ENCODE data around the gene OTOGL.
"Not testable (repeated sequence)": the region's sequence is repeated elsewhere in the genome, so short reads cannot be mapped to it uniquely, and the experiment has no call there.

The OTOGL gene

GRCh38 chr12:80222261-80222660 lies 122.9 kb downstream of the OTOGL start:
- Histone ChIP-seq H3K4me1 (ENCODE audit: control insufficient read depth, insufficient read depth, low read length) (peaks cover 2% of the 10 kb centered on the region), H3K4me3 (ENCODE audit: low read depth, low read length) (no peak overlapping the region), H3K27me3 (ENCODE audit: control insufficient read depth, insufficient read depth, low read length) (no peaks in the 10 kb centered on the region), H3K36me3 (ENCODE audit: control insufficient read depth, insufficient read depth, low read length) (no peaks in the 10 kb centered on the region), H3K27ac (ENCODE audit: low read depth, low read length) (no peak overlapping the region), H3K9ac (ENCODE audit: low read length) (no peak overlapping the region), H3K9me3 (ENCODE audit: control insufficient read depth, insufficient read depth, low read depth, low read length) (no peaks in the 10 kb centered on the region)

- Histone ChIP-seq H3K4me3 (ENCODE audit: low read depth, low read length) (no peak overlapping the region), H3K27ac (ENCODE audit: low read depth, low read length) (no peak overlapping the region), H3K4me1 (ENCODE audit: control insufficient read depth, insufficient read depth, low read length) (peaks cover 13% of the 10 kb centered on the region), H3K9me3 (ENCODE audit: control insufficient read depth, insufficient read depth, low read depth, low read length) (no peaks in the 10 kb centered on the region), H3K36me3 (ENCODE audit: control insufficient read depth, insufficient read depth, low read length) (no peaks in the 10 kb centered on the region), H3K27me3 (ENCODE audit: control insufficient read depth, insufficient read depth, low read length) (no peaks in the 10 kb centered on the region), H3K9ac (ENCODE audit: low read length) (no peak overlapping the region)
These were observed 127.2 kb downstream of the OTOGL start for GRCh38 chr12:80226576-80226975.

GRCh38 chr12:80227904-80228303 lies 128.6 kb downstream of the OTOGL start:
- H3K9me3 ChIP-seq (ENCODE audit: control insufficient read depth, insufficient read depth, low read depth, low read length); H3K4me3 ChIP-seq (ENCODE audit: low read depth, low read length); H3K27me3 ChIP-seq (ENCODE audit: control insufficient read depth, insufficient read depth, low read length); H3K9ac ChIP-seq (ENCODE audit: low read length); H3K36me3 ChIP-seq (ENCODE audit: control insufficient read depth, insufficient read depth, low read length); H3K27ac ChIP-seq (ENCODE audit: low read depth, low read length): not testable (repeated sequence)
- peaks cover 13% of the 10 kb centered on the region for H3K4me1 ChIP-seq (ENCODE audit: control insufficient read depth, insufficient read depth, low read length)

GRCh38 chr12:80230068-80230467 lies 130.7 kb downstream of the OTOGL start:
- H3K9me3 ChIP-seq (ENCODE audit: control insufficient read depth, insufficient read depth, low read depth, low read length), result no peaks in the 10 kb centered on the region
- no peak overlapping the region for H3K9ac ChIP-seq (ENCODE audit: low read length)
- no peaks in the 10 kb centered on the region for H3K36me3 ChIP-seq (ENCODE audit: control insufficient read depth, insufficient read depth, low read length)
- H3K27me3 ChIP-seq (ENCODE audit: control insufficient read depth, insufficient read depth, low read length), result no peaks in the 10 kb centered on the region
- peaks cover 13% of the 10 kb centered on the region for H3K4me1 ChIP-seq (ENCODE audit: control insufficient read depth, insufficient read depth, low read length)
- H3K27ac ChIP-seq (ENCODE audit: low read depth, low read length), result no peak overlapping the region
- no peak overlapping the region for H3K4me3 ChIP-seq (ENCODE audit: low read depth, low read length)

- H3K27me3 ChIP-seq (ENCODE audit: control insufficient read depth, insufficient read depth, low read length), result no peaks in the 10 kb centered on the region
- H3K4me3 ChIP-seq (ENCODE audit: low read depth, low read length), result no peak overlapping the region
- no peaks in the 10 kb centered on the region for H3K36me3 ChIP-seq (ENCODE audit: control insufficient read depth, insufficient read depth, low read length)
- H3K9ac ChIP-seq (ENCODE audit: low read length), result no peak overlapping the region
- no peaks in the 10 kb centered on the region for H3K9me3 ChIP-seq (ENCODE audit: control insufficient read depth, insufficient read depth, low read depth, low read length)
- H3K4me1 ChIP-seq (ENCODE audit: control insufficient read depth, insufficient read depth, low read length), result peaks cover 13% of the 10 kb centered on the region
- H3K27ac ChIP-seq (ENCODE audit: low read depth, low read length), result no peak overlapping the region
These were observed 133.5 kb downstream of the OTOGL start for GRCh38 chr12:80232837-80233236.

- peaks cover 13% of the 10 kb centered on the region for H3K4me1 ChIP-seq (ENCODE audit: control insufficient read depth, insufficient read depth, low read length)
- no peaks in the 10 kb centered on the region for H3K27me3 ChIP-seq (ENCODE audit: control insufficient read depth, insufficient read depth, low read length)
- no peaks in the 10 kb centered on the region for H3K36me3 ChIP-seq (ENCODE audit: control insufficient read depth, insufficient read depth, low read length)
- H3K4me3 ChIP-seq (ENCODE audit: low read depth, low read length), result no peak overlapping the region
- H3K9me3 ChIP-seq (ENCODE audit: control insufficient read depth, insufficient read depth, low read depth, low read length), result no peaks in the 10 kb centered on the region
- H3K9ac ChIP-seq (ENCODE audit: low read length), result no peak overlapping the region
- H3K27ac ChIP-seq (ENCODE audit: low read depth, low read length), result no peak overlapping the region
These were observed 134.6 kb downstream of the OTOGL start for GRCh38 chr12:80233926-80234325.

- Histone ChIP-seq H3K36me3 (ENCODE audit: control insufficient read depth, insufficient read depth, low read length) (no peaks in the 10 kb centered on the region), H3K4me3 (ENCODE audit: low read depth, low read length) (no peak overlapping the region), H3K27ac (ENCODE audit: low read depth, low read length) (no peak overlapping the region), H3K9ac (ENCODE audit: low read length) (no peak overlapping the region), H3K4me1 (ENCODE audit: control insufficient read depth, insufficient read depth, low read length) (peaks cover 13% of the 10 kb centered on the region), H3K9me3 (ENCODE audit: control insufficient read depth, insufficient read depth, low read depth, low read length) (0 out of 2 replicates have a peak, but pooled peaks cover under 1% of the 10 kb centered on the region), H3K27me3 (ENCODE audit: control insufficient read depth, insufficient read depth, low read length) (no peaks in the 10 kb centered on the region)
These were observed 135.3 kb downstream of the OTOGL start for GRCh38 chr12:80234667-80235066.

GRCh38 chr12:80235944-80236343 lies 136.6 kb downstream of the OTOGL start:
- Histone ChIP-seq H3K4me1 (ENCODE audit: control insufficient read depth, insufficient read depth, low read length) (0 out of 2 replicates have a peak, but pooled peaks cover under 1% of the 10 kb centered on the region), H3K36me3 (ENCODE audit: control insufficient read depth, insufficient read depth, low read length) (no peaks in the 10 kb centered on the region), H3K9ac (ENCODE audit: low read length) (no peak overlapping the region), H3K27me3 (ENCODE audit: control insufficient read depth, insufficient read depth, low read length) (no peaks in the 10 kb centered on the region), H3K4me3 (ENCODE audit: low read depth, low read length) (no peak overlapping the region), H3K9me3 (ENCODE audit: control insufficient read depth, insufficient read depth, low read depth, low read length) (peaks cover 6% of the 10 kb centered on the region; the same call in 1 of the 2 replicates), H3K27ac (ENCODE audit: low read depth, low read length) (no peak overlapping the region)

- H3K4me1 ChIP-seq (ENCODE audit: control insufficient read depth, insufficient read depth, low read length), result peaks cover 8% of the 10 kb centered on the region; the same call in 1 of the 2 replicates
- H3K36me3 ChIP-seq (ENCODE audit: control insufficient read depth, insufficient read depth, low read length), result no peaks in the 10 kb centered on the region
- H3K9ac ChIP-seq (ENCODE audit: low read length), result no peak overlapping the region
- peaks cover 6% of the 10 kb centered on the region; the same call in 1 of the 2 replicates for H3K9me3 ChIP-seq (ENCODE audit: control insufficient read depth, insufficient read depth, low read depth, low read length)
- no peak overlapping the region for H3K27ac ChIP-seq (ENCODE audit: low read depth, low read length)
- H3K4me3 ChIP-seq (ENCODE audit: low read depth, low read length), result no peak overlapping the region
- no peaks in the 10 kb centered on the region for H3K27me3 ChIP-seq (ENCODE audit: control insufficient read depth, insufficient read depth, low read length)
These were observed 140.5 kb downstream of the OTOGL start for GRCh38 chr12:80239867-80240266.

- Histone ChIP-seq H3K9me3 (ENCODE audit: control insufficient read depth, insufficient read depth, low read depth, low read length) (peaks cover 6% of the 10 kb centered on the region; the same call in 1 of the 2 replicates), H3K4me1 (ENCODE audit: control insufficient read depth, insufficient read depth, low read length) (peaks cover 8% of the 10 kb centered on the region; the same call in 1 of the 2 replicates), H3K27me3 (ENCODE audit: control insufficient read depth, insufficient read depth, low read length) (no peaks in the 10 kb centered on the region), H3K4me3 (ENCODE audit: low read depth, low read length) (no peak overlapping the region), H3K27ac (ENCODE audit: low read depth, low read length) (no peak overlapping the region), H3K36me3 (ENCODE audit: control insufficient read depth, insufficient read depth, low read length) (no peaks in the 10 kb centered on the region), H3K9ac (ENCODE audit: low read length) (no peak overlapping the region)
These were observed 142.4 kb downstream of the OTOGL start for GRCh38 chr12:80241576-80242273.

GRCh38 chr12:80242321-80242720 lies 143.0 kb downstream of the OTOGL start:
- Histone ChIP-seq H3K27ac (ENCODE audit: low read depth, low read length) (no peak overlapping the region), H3K4me1 (ENCODE audit: control insufficient read depth, insufficient read depth, low read length) (peaks cover 8% of the 10 kb centered on the region; the same call in 1 of the 2 replicates), H3K9me3 (ENCODE audit: control insufficient read depth, insufficient read depth, low read depth, low read length) (peaks cover 6% of the 10 kb centered on the region; the same call in 1 of the 2 replicates), H3K27me3 (ENCODE audit: control insufficient read depth, insufficient read depth, low read length) (no peaks in the 10 kb centered on the region), H3K4me3 (ENCODE audit: low read depth, low read length) (no peak overlapping the region), H3K36me3 (ENCODE audit: control insufficient read depth, insufficient read depth, low read length) (no peaks in the 10 kb centered on the region), H3K9ac (ENCODE audit: low read length) (no peak overlapping the region)
